Natural killer cell (primary cell): ENCODE measurements around the gene PLEKHA6. TPM values are rescaled to one million over a fixed set of nuclear protein-coding genes. Genes with fewer than 3 reads are reported as not detected.

Experiments
- ATAC-seq, 3 donors: fragments of 150-1000 bp in 2 of 3; fragments of 200-7000 bp in 1 of 3; cut with Tn5 transposase; 1 replicate in 1 of 3; 2 replicates in 2 of 3; pipeline ENCODE4 v1.10.0; 2021; ENCODE audit warnings: mild to moderate bottlenecking in 2 of 3, moderate library complexity in 2 of 3
- DNase-seq, 2 donors: peaks; one replicate each; pipeline versions ENCODE4 v3.0.0 to v3.0.0-alpha.2; 2013 to 2021; ENCODE audit warnings: mixed read lengths in 1 of 2
- H3K27ac ChIP-seq: one replicate; pipeline ENCODE4 v1.5.1; 2013; ENCODE audit warnings: mild to moderate bottlenecking, low read length
- H3K27me3 ChIP-seq: one replicate; pipeline ENCODE4 v1.6.1; 2013; ENCODE audit warnings: low read length; ENCODE audit not compliant: control insufficient read depth, insufficient read depth
- H3K36me3 ChIP-seq: one replicate; pipeline ENCODE4 v1.6.1; 2013; ENCODE audit warnings: low read length; ENCODE audit not compliant: control insufficient read depth, insufficient read depth
- H3K4me1 ChIP-seq: one replicate; pipeline ENCODE4 v1.6.1; 2013; ENCODE audit warnings: low read length; ENCODE audit not compliant: control insufficient read depth, insufficient read depth
- H3K4me3 ChIP-seq: one replicate; pipeline ENCODE4 v1.5.1; 2013; ENCODE audit warnings: low read length
- H3K9me3 ChIP-seq: one replicate; pipeline ENCODE4 v1.6.1; 2013; ENCODE audit warnings: low read length; ENCODE audit not compliant: control insufficient read depth, insufficient read depth
- H3K27ac Mint-ChIP-seq, 2 donors: one replicate each; pipeline ENCODE4 v1.8.0; 2022; ENCODE audit warnings: mild to moderate bottlenecking in 2 of 2, mixed read lengths in 2 of 2, moderate library complexity in 1 of 2
- H3K27me3 Mint-ChIP-seq, 2 donors: one replicate each; pipeline ENCODE4 v1.8.0; 2022; ENCODE audit warnings: low read depth in 2 of 2, mixed read lengths in 2 of 2
- H3K36me3 Mint-ChIP-seq: one replicate; pipeline ENCODE4 v1.8.0; 2022; ENCODE audit warnings: mixed read lengths
- H3K4me1 Mint-ChIP-seq, 2 donors: one replicate each; pipeline ENCODE4 v1.8.0; 2022; ENCODE audit warnings: mixed read lengths in 2 of 2
- H3K4me3 Mint-ChIP-seq: one replicate; pipeline ENCODE4 v1.8.0; 2022; ENCODE audit warnings: mild to moderate bottlenecking, moderate library complexity, mixed read lengths
- H3K9me3 Mint-ChIP-seq, 2 donors: one replicate each; pipeline ENCODE4 v1.8.0; 2022; ENCODE audit warnings: mixed read lengths in 2 of 2
- CTCF ChIP-seq: fragments of 200-600 bp; IDR thresholded peaks from one replicate; pipeline ENCODE4 v1.8.0; 2022; ENCODE audit warnings: antibody characterized with exemption
- WGBS: methylation state at CpG from one replicate; pipeline ENCODE4 v1.1.7; 2013; ENCODE audit warnings: missing lambda C conversion rate; ENCODE audit not compliant: insufficient coverage; 5-methylcytosine and 5-hydroxymethylcytosine counted together
- intact Hi-C: fragments of 100-400 bp; cut with micrococcal nuclease; formaldehyde crosslinking; loops from one replicate; pipeline ENCODE4 v1.14.2; 2022
- total RNA-seq, 4 donors: library from RNA; stranded (reverse); fragments of 120-200 nt in 1 of 4; gene quantifications; one replicate each; pipeline versions ENCODE4 v1.2.3 to v1.2.4, GENCODE V29; 2013 to 2022

Gene PLEKHA6
- total RNA-seq, 3 donors from 2014 or later (not counting 1 experiment from before 2014, with no cell fraction given) = 0.10 to 0.43 (median 0.16) TPM

DNA sequence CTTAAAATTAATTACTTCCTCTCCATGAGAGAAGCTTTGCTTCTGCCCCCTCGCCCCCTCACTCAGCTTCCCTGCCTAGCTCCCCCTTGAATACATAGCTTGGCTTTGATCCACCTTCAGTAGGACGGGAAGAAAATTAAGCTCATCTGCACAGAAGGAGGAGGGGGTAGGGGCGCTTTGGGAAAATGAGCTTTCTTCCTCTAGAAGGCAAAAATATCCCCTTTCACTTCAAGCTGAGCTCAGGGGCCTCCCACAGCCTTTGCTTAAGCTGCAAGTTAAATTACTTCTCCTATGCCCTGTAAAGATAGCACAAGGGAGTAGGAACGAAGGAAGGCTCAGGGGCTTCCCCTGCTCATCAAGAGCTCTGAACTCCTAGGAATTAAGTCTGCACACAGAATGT is 80.8 kb downstream of the PLEKHA6 start:
- H3K27me3 Mint-ChIP-seq = peaks cover 40 to 53% of the 10 kb centered on the region in 2 donors

DNA sequence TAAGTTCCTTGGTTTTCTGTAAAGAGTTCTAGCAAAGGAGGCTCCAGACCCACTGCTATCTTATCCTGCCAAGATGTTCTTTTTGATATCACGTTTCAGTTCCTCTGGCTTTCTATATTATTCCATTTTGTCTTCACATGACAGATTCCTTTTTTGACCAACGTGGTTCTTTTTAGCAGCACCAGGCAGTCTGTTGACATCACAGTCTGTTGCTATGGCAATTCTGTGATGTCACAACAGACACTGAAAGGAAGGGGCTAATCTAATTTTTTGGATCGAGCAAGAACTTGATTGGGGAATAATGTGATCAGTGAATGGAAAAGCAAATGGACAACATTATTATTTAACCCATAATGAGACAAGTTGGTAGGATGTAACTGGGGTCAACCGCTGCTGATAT is 81.5 kb downstream of the PLEKHA6 start:
- intact Hi-C loops = no loop called here
- H3K9me3 ChIP-seq = no peaks in the 10 kb centered on the region
- no peaks in the 10 kb centered on the region for H3K4me1 Mint-ChIP-seq
- ATAC-seq (no peak), DNase-seq (no peak)
- no peaks in the 10 kb centered on the region for H3K4me1 ChIP-seq
- H3K27me3 Mint-ChIP-seq = peaks cover 40 to 53% of the 10 kb centered on the region in 2 donors
- H3K36me3 ChIP-seq = no peaks in the 10 kb centered on the region
- H3K9me3 Mint-ChIP-seq = no peaks in the 10 kb centered on the region
- no peak overlapping the region for H3K27ac Mint-ChIP-seq
- no peaks in the 10 kb centered on the region for H3K36me3 Mint-ChIP-seq
- 68% methylated on average over 4 of the region's 4 CpGs for WGBS
- no peak overlapping the region for H3K27ac ChIP-seq
- H3K4me3 Mint-ChIP-seq = no peak overlapping the region
- peaks cover 5% of the 10 kb centered on the region for H3K27me3 ChIP-seq
- H3K4me3 ChIP-seq = no peak overlapping the region
- no peak for TF ChIP-seq CTCF

More for the DNA sequence above, 80.8 kb downstream of the PLEKHA6 start:
- H3K36me3 Mint-ChIP-seq = no peaks in the 10 kb centered on the region
- intact Hi-C loops = no loop called here
- no peak for ATAC-seq
- no peaks in the 10 kb centered on the region for H3K4me1 ChIP-seq
- no peaks in the 10 kb centered on the region for H3K4me1 Mint-ChIP-seq
- WGBS = 27% methylated on average over 2 of the region's 4 CpGs
- H3K27ac Mint-ChIP-seq = no peak overlapping the region
- no peak overlapping the region for H3K4me3 ChIP-seq
- H3K4me3 Mint-ChIP-seq = no peak overlapping the region
- no peaks in the 10 kb centered on the region for H3K36me3 ChIP-seq
- H3K27me3 ChIP-seq = peaks cover 5% of the 10 kb centered on the region
- TF ChIP-seq CTCF = no peak
- H3K9me3 ChIP-seq = no peaks in the 10 kb centered on the region
- no peaks in the 10 kb centered on the region for H3K9me3 Mint-ChIP-seq
- no peak overlapping the region for H3K27ac ChIP-seq
- no peak for DNase-seq

DNA sequence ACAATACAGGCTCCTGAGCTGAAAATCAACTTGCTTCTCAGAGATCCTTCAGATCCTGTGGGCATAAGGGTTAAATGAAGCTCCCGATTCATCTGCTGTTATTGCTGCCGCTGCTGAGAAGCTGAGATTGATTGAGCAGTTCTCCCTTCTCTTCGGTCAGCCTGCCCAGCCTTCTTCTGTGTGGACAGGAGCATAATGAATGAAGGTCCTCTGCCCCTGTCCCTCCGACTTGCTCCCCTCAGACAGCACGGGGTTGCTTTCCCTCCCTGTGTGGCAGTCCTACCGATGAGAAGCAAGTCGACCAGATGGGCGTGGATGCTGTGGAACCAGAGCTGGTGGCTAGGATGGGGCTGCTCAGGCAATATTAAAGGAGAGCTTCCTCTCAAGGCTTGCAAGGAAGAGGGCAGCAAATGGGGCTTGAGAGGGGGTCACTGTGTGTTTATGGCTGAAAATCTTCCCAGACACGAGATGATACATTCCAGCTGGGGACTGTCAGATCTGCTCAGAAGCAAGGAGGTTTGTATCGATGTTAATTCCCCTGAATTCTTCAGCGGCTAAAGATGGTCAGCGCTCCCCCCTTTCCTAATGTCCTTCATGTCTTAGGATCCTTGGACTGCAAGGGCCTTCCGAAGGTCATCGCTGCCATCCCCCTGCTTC is 82.0 kb downstream of the PLEKHA6 start:
- TF ChIP-seq CTCF = no peak
- H3K4me3 Mint-ChIP-seq = no peak overlapping the region
- Histone ChIP-seq H3K27ac (no peak overlapping the region), H3K27me3 (peaks cover 5% of the 10 kb centered on the region), H3K36me3 (no peaks in the 10 kb centered on the region), H3K9me3 (no peaks in the 10 kb centered on the region), H3K4me1 (no peaks in the 10 kb centered on the region), H3K4me3 (no peak overlapping the region)
- no peaks in the 10 kb centered on the region for H3K9me3 Mint-ChIP-seq
- no peaks in the 10 kb centered on the region for H3K36me3 Mint-ChIP-seq
- DNase-seq (no peak), ATAC-seq (no peak)
- H3K27ac Mint-ChIP-seq = no peak overlapping the region
- H3K4me1 Mint-ChIP-seq = no peaks in the 10 kb centered on the region
- 90% methylated on average over 14 of the region's 14 CpGs for WGBS
- intact Hi-C loops = no loop called here
- peaks cover 38 to 53% of the 10 kb centered on the region in 2 donors for H3K27me3 Mint-ChIP-seq
